Naive thymus-derived CD8-positive, alpha-beta T cell (primary cell): Measurements from ENCODE around the gene LUZP4. TPM values are rescaled to one million over a fixed set of nuclear protein-coding genes. Genes with fewer than 3 reads are reported as not detected.
"Not testable (repeated sequence)": the region's sequence is repeated elsewhere in the genome, so short reads cannot be mapped to it uniquely, and the experiment has no call there.

ENCODE experiments used
- ATAC-seq, 2 donors: fragments of 150-1000 bp; cut with Tn5 transposase in 1 of 2; sonication (Bioruptor Pico), chemical (Tn5 transposase) in 1 of 2; 1 replicate in 1 of 2; 2 replicates in 1 of 2; pipeline ENCODE4 v1.10.0; 2021; ENCODE audit warnings: mild to moderate bottlenecking in 2 of 2, moderate library complexity in 2 of 2
- POLR2A ChIA-PET: fragments of 350-600 bp; sonication (Branson Sonifier 250); formaldehyde crosslinking; loops from one replicate; lab custom pipeline; 2021; ENCODE audit warnings: antibody characterized with exemption; lab: Charles Lee
- DNase-seq, 10 donors: peaks; one replicate each; pipeline versions ENCODE4 v3.0.0 to v3.0.0-alpha.2; 2020 to 2022
- H3K27ac Mint-ChIP-seq, 10 donors: one replicate each; pipeline ENCODE4 v1.8.0; 2020 to 2022; ENCODE audit warnings: mild to moderate bottlenecking in 10 of 10, mixed read lengths in 10 of 10, moderate library complexity in 4 of 10, inconsistent platforms in 1 of 10
- H3K27me3 Mint-ChIP-seq, 5 donors: one replicate each; pipeline ENCODE4 v1.8.0; 2021 to 2022; ENCODE audit warnings: mixed read lengths in 5 of 5
- H3K36me3 Mint-ChIP-seq, 3 donors: one replicate each; pipeline ENCODE4 v1.8.0; 2020 to 2022; ENCODE audit warnings: mixed read lengths in 3 of 3, mild to moderate bottlenecking in 2 of 3, inconsistent platforms in 1 of 3
- H3K4me1 Mint-ChIP-seq, 4 donors: one replicate each; pipeline ENCODE4 v1.8.0; 2021 to 2022; ENCODE audit warnings: mixed read lengths in 4 of 4
- H3K4me3 Mint-ChIP-seq, 10 donors: one replicate each; pipeline ENCODE4 v1.8.0; 2020 to 2022; ENCODE audit warnings: mild to moderate bottlenecking in 10 of 10, mixed read lengths in 10 of 10, moderate library complexity in 6 of 10, inconsistent platforms in 1 of 10
- H3K9me3 Mint-ChIP-seq, 9 donors: one replicate each; pipeline ENCODE4 v1.8.0; 2020 to 2022; ENCODE audit warnings: mixed read lengths in 9 of 9, mild to moderate bottlenecking in 3 of 9, inconsistent platforms in 1 of 9, moderate library complexity in 1 of 9
- polyA plus RNA-seq, 3 donors: library from polyadenylated mRNA; unstranded; fragments of 300-500 nt; fragmentation: Illumina TruSeq; gene quantifications; one replicate each; pipeline ENCODE4 v1.2.3, GENCODE V29; 2021
- total RNA-seq, 8 experiments: library from RNA in 2 of 8; stranded (reverse) in 2 of 8; gene quantifications; one replicate each; pipeline ENCODE4 v1.2.3 and lab custom pipeline; 2021 to 2026

The LUZP4 gene
- total and polyA plus RNA-seq, 5 experiments from 2014 or later: not detected

GRCh38 chrX:115311139-115311538 is 21.6 kb downstream of the LUZP4 start:
- ATAC-seq (no peak), DNase-seq (no peak)
- peaks cover 0 to 3% (median 0%) of the 10 kb centered on the region in 9 donors for H3K9me3 Mint-ChIP-seq
- no peaks in the 10 kb centered on the region for H3K36me3 Mint-ChIP-seq
- H3K4me1 Mint-ChIP-seq: no peaks in the 10 kb centered on the region
- no peak overlapping the region for H3K27ac Mint-ChIP-seq
- no peaks in the 10 kb centered on the region for H3K27me3 Mint-ChIP-seq
- POLR2A ChIA-PET: no interaction called here
- H3K4me3 Mint-ChIP-seq: no peak overlapping the region

DNA sequence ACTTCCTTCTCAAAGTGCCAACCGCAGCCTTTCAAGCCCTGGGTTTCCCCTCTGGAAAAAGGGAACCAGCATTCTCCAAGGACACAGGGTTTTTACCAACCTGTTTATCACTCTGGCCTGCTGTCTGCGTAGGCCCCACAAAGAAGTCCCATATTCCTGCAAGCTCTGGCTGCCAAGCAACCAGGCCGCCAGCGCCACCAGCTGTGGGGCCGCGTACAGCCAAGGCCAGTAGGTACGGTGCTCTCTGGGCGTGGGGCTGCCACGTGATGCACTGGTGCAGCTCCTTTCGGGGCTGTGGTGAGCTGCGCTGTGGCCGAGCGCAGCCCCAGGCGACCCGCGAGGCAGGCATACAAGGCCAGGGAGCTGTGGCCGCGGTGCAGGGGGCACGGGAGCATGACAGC is 22.1 kb downstream of the LUZP4 start:
- Mint-ChIP-seq H3K27me3 (peaks cover 0 to 1% (median 0%) of the 10 kb centered on the region in 5 donors), H3K4me3 (no peak overlapping the region), H3K27ac (no peak overlapping the region), H3K4me1 (no peaks in the 10 kb centered on the region), H3K9me3 (peaks cover 0 to 3% (median 0%) of the 10 kb centered on the region in 9 donors), H3K36me3 (no peaks in the 10 kb centered on the region)
- no peak for DNase-seq
- ATAC-seq: no peak
- POLR2A ChIA-PET: no interaction called here

GRCh38 chrX:115318139-115318538 is 28.6 kb downstream of the LUZP4 start:
- ATAC-seq (no peak), DNase-seq (no peak)
- peaks cover 0 to 3% (median 0%) of the 10 kb centered on the region in 9 donors for H3K9me3 Mint-ChIP-seq
- no peaks in the 10 kb centered on the region for H3K4me1 Mint-ChIP-seq
- POLR2A ChIA-PET: no interaction called here
- peaks cover 0 to 4% (median 0%) of the 10 kb centered on the region in 5 donors for H3K27me3 Mint-ChIP-seq
- no peak overlapping the region for H3K27ac Mint-ChIP-seq
- no peaks in the 10 kb centered on the region for H3K36me3 Mint-ChIP-seq
- H3K4me3 Mint-ChIP-seq: no peak overlapping the region

DNA sequence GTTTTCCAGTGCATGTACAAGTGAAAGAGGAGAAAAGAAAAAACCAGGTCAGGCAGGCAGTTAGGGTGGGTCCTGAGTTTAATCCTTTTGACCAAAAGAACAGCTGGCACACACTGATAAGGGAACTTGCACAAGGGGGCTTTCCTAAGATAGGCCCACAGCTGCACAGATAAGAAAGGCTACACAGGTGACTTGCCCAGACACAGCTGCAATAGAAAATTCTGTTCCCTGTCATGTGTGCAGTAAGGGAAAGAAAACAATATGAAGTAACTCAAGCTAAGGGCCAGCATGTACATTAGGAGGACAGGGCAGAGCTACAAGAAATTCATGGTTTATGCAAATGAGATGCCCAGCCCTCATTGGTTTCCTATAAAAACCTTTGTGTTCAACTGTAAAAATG is 32.9 kb downstream of the LUZP4 start:
- no peak for ATAC-seq
- POLR2A ChIA-PET: no interaction called here
- no peaks in the 10 kb centered on the region for H3K9me3 Mint-ChIP-seq
- no peaks in the 10 kb centered on the region for H3K36me3 Mint-ChIP-seq
- H3K4me3 Mint-ChIP-seq: no peak overlapping the region
- no peak overlapping the region for H3K27ac Mint-ChIP-seq
- peaks cover 0 to 4% (median 0%) of the 10 kb centered on the region in 5 donors for H3K27me3 Mint-ChIP-seq
- H3K4me1 Mint-ChIP-seq: no peaks in the 10 kb centered on the region
- no peak for DNase-seq

- no peak for DNase-seq
- H3K9me3 Mint-ChIP-seq: no peaks in the 10 kb centered on the region
- no peak for ATAC-seq
- no peaks in the 10 kb centered on the region for H3K4me1 Mint-ChIP-seq
- H3K36me3 Mint-ChIP-seq: no peaks in the 10 kb centered on the region
- no peak overlapping the region for H3K27ac Mint-ChIP-seq
- POLR2A ChIA-PET: no interaction called here
- H3K27me3 Mint-ChIP-seq: no peaks in the 10 kb centered on the region
- no peak overlapping the region for H3K4me3 Mint-ChIP-seq
Observed at GRCh38 chrX:115324194-115324593, 34.7 kb downstream of the LUZP4 start.

- ATAC-seq, POLR2A ChIA-PET, H3K36me3 Mint-ChIP-seq, H3K9me3 Mint-ChIP-seq, H3K4me1 Mint-ChIP-seq, H3K27me3 Mint-ChIP-seq, H3K4me3 Mint-ChIP-seq, H3K27ac Mint-ChIP-seq, DNase-seq: not testable (repeated sequence)
Observed at GRCh38 chrX:115329282-115329681, 39.8 kb downstream of the LUZP4 start.

- Mint-ChIP-seq H3K27me3 (peaks cover 0 to 1% (median 0%) of the 10 kb centered on the region in 5 donors), H3K27ac (no peak overlapping the region), H3K4me3 (no peak overlapping the region), H3K36me3 (no peaks in the 10 kb centered on the region), H3K9me3 (no peaks in the 10 kb centered on the region), H3K4me1 (no peaks in the 10 kb centered on the region)
- POLR2A ChIA-PET: no interaction called here
- DNase-seq (peak in 4 of 10 donors; percentile 0 to 36 (median 23)), ATAC-seq (no peak)
Observed at GRCh38 chrX:115330498-115331168, 41.1 kb downstream of the LUZP4 start.

GRCh38 chrX:115332832-115333231 is 43.3 kb downstream of the LUZP4 start:
- H3K4me3 Mint-ChIP-seq: no peak overlapping the region
- DNase-seq (no peak), ATAC-seq (no peak)
- no peaks in the 10 kb centered on the region for H3K4me1 Mint-ChIP-seq
- peaks cover 0 to 1% (median 0%) of the 10 kb centered on the region in 5 donors for H3K27me3 Mint-ChIP-seq
- H3K27ac Mint-ChIP-seq: peak overlapping the region in 1 of 10 donors; percentile 74
- no peaks in the 10 kb centered on the region for H3K9me3 Mint-ChIP-seq
- H3K36me3 Mint-ChIP-seq: no peaks in the 10 kb centered on the region
- POLR2A ChIA-PET: no interaction called here

GRCh38 chrX:115333446-115333845 is 43.9 kb downstream of the LUZP4 start:
- no peaks in the 10 kb centered on the region for H3K4me1 Mint-ChIP-seq
- DNase-seq (no peak), ATAC-seq (no peak)
- no peak overlapping the region for H3K4me3 Mint-ChIP-seq
- H3K9me3 Mint-ChIP-seq: no peaks in the 10 kb centered on the region
- H3K27ac Mint-ChIP-seq: no peak overlapping the region
- peaks cover 0 to 1% (median 0%) of the 10 kb centered on the region in 5 donors for H3K27me3 Mint-ChIP-seq
- POLR2A ChIA-PET: no interaction called here
- no peaks in the 10 kb centered on the region for H3K36me3 Mint-ChIP-seq

GRCh38 chrX:115337491-115338144 is 48.1 kb downstream of the LUZP4 start:
- Mint-ChIP-seq H3K9me3 (no peaks in the 10 kb centered on the region), H3K4me3 (no peak overlapping the region), H3K27ac (no peak overlapping the region), H3K4me1 (no peaks in the 10 kb centered on the region), H3K27me3 (no peaks in the 10 kb centered on the region), H3K36me3 (no peaks in the 10 kb centered on the region)
- DNase-seq (no peak), ATAC-seq (no peak)
- POLR2A ChIA-PET: no interaction called here

- Mint-ChIP-seq H3K4me3 (no peak overlapping the region), H3K27me3 (no peaks in the 10 kb centered on the region)
- no peak for ATAC-seq
Observed at GRCh38 chrX:115339441-115340025, 50.0 kb downstream of the LUZP4 start.

GRCh38 chrX:115341421-115341820 is 51.9 kb downstream of the LUZP4 start:
- ATAC-seq (no peak), DNase-seq (no peak)
- POLR2A ChIA-PET: no interaction called here
- no peaks in the 10 kb centered on the region for H3K27me3 Mint-ChIP-seq
- H3K27ac Mint-ChIP-seq: no peak overlapping the region
- no peaks in the 10 kb centered on the region for H3K4me1 Mint-ChIP-seq
- no peaks in the 10 kb centered on the region for H3K36me3 Mint-ChIP-seq
- no peaks in the 10 kb centered on the region for H3K9me3 Mint-ChIP-seq
- no peak overlapping the region for H3K4me3 Mint-ChIP-seq

More at GRCh38 chrX:115339441-115340025, 50.0 kb downstream of the LUZP4 start:
- H3K36me3 Mint-ChIP-seq: no peaks in the 10 kb centered on the region
- POLR2A ChIA-PET: no interaction called here
- H3K4me1 Mint-ChIP-seq: no peaks in the 10 kb centered on the region
- no peak overlapping the region for H3K27ac Mint-ChIP-seq
- no peaks in the 10 kb centered on the region for H3K9me3 Mint-ChIP-seq
- no peak for DNase-seq

- ATAC-seq: no peak
- Mint-ChIP-seq H3K9me3 (no peaks in the 10 kb centered on the region), H3K4me1 (no peaks in the 10 kb centered on the region), H3K27ac (no peak overlapping the region), H3K36me3 (peaks cover 0 to 4% (median 0%) of the 10 kb centered on the region in 3 donors), H3K4me3 (no peak overlapping the region), H3K27me3 (no peaks in the 10 kb centered on the region)
- no peak for DNase-seq
- POLR2A ChIA-PET: no interaction called here
Observed at GRCh38 chrX:115344885-115345614, 55.5 kb downstream of the LUZP4 start.
